GM23248 (cell line): ENCODE data around the gene SYNRG.

Experiments
- EZH2 ChIP-seq: fragments of 200-600 bp; sonication (generic); IDR thresholded peaks from 2 replicates; pipeline ENCODE4 v1.6.1; 2018; ENCODE audit warnings: antibody characterized with exemption, mild to moderate bottlenecking; ENCODE audit not compliant: insufficient read depth, poor library complexity, severe bottlenecking
- EZH2phosphoT487 ChIP-seq: fragments of 200-600 bp; sonication (generic); IDR thresholded peaks from 2 replicates; pipeline ENCODE4 v1.6.1; 2018; ENCODE audit warnings: antibody characterized with exemption, moderate library complexity, mild to moderate bottlenecking, low read depth; ENCODE audit not compliant: insufficient read depth

- TF ChIP-seq EZH2phosphoT487 (no peak), EZH2 (no peak)
Measured at GRCh38 chr17:37532756-37533155, 76.5 kb downstream of the SYNRG start.
